ENCODE data around the gene CTDP1. TPM values are rescaled to one million over a fixed set of nuclear protein-coding genes. Genes with fewer than 3 reads are reported as not detected.
"Not testable (repeated sequence)": the region's sequence is repeated elsewhere in the genome, so short reads cannot be mapped to it uniquely, and the experiment has no call there.

CTDP1 gene
- total RNA-seq, 1 experiment from 2014 or later = 14.7 TPM

GRCh38 chr18:79731881-79732720 lies 52.5 kb downstream of the CTDP1 start:
- in situ Hi-C loops (cut with HindIII; ENCODE audit: low pct_unique_long_range_greater_than_20kb, low sequenced_read_pairs); DNase-seq (ENCODE audit: low read depth): not testable (repeated sequence)

GRCh38 chr18:79732721-79733025 lies 53.1 kb downstream of the CTDP1 start:
- DNase-seq (ENCODE audit: low read depth) = no peak

GRCh38 chr18:79733135-79733701 lies 53.6 kb downstream of the CTDP1 start:
- in situ Hi-C loops (cut with HindIII; ENCODE audit: low pct_unique_long_range_greater_than_20kb, low sequenced_read_pairs) = no loop called here
- no peak for DNase-seq (ENCODE audit: low read depth)

More at GRCh38 chr18:79732721-79733025, 53.1 kb downstream of the CTDP1 start:
- in situ Hi-C loops (cut with HindIII; ENCODE audit: low pct_unique_long_range_greater_than_20kb, low sequenced_read_pairs) = no loop called here

- in situ Hi-C loops (cut with HindIII; ENCODE audit: low pct_unique_long_range_greater_than_20kb, low sequenced_read_pairs) = no loop called here
- DNase-seq (ENCODE audit: low read depth) = no peak
These were observed 54.6 kb downstream of the CTDP1 start for GRCh38 chr18:79733986-79734770.

- in situ Hi-C loops (cut with HindIII; ENCODE audit: low pct_unique_long_range_greater_than_20kb, low sequenced_read_pairs) = no loop called here
These were observed 55.7 kb downstream of the CTDP1 start for GRCh38 chr18:79735071-79735980.

GRCh38 chr18:79736230-79736629 lies 56.6 kb downstream of the CTDP1 start:
- in situ Hi-C loops (cut with HindIII; ENCODE audit: low pct_unique_long_range_greater_than_20kb, low sequenced_read_pairs) = no loop called here
- no peak for DNase-seq (ENCODE audit: low read depth)

More at GRCh38 chr18:79735071-79735980, 55.7 kb downstream of the CTDP1 start:
- no peak for DNase-seq (ENCODE audit: low read depth)

GRCh38 chr18:79736846-79737245 lies 57.2 kb downstream of the CTDP1 start:
- in situ Hi-C loops (cut with HindIII; ENCODE audit: low pct_unique_long_range_greater_than_20kb, low sequenced_read_pairs) = no loop called here
- no peak for DNase-seq (ENCODE audit: low read depth)

- in situ Hi-C loops (cut with HindIII; ENCODE audit: low pct_unique_long_range_greater_than_20kb, low sequenced_read_pairs) = no loop called here
- DNase-seq (ENCODE audit: low read depth) = no peak
These were observed 57.8 kb downstream of the CTDP1 start for GRCh38 chr18:79737426-79737825.

- in situ Hi-C loops (cut with HindIII; ENCODE audit: low pct_unique_long_range_greater_than_20kb, low sequenced_read_pairs) = no loop called here
- no peak for DNase-seq (ENCODE audit: low read depth)
These were observed 58.4 kb downstream of the CTDP1 start for GRCh38 chr18:79738041-79738461.

DNA sequence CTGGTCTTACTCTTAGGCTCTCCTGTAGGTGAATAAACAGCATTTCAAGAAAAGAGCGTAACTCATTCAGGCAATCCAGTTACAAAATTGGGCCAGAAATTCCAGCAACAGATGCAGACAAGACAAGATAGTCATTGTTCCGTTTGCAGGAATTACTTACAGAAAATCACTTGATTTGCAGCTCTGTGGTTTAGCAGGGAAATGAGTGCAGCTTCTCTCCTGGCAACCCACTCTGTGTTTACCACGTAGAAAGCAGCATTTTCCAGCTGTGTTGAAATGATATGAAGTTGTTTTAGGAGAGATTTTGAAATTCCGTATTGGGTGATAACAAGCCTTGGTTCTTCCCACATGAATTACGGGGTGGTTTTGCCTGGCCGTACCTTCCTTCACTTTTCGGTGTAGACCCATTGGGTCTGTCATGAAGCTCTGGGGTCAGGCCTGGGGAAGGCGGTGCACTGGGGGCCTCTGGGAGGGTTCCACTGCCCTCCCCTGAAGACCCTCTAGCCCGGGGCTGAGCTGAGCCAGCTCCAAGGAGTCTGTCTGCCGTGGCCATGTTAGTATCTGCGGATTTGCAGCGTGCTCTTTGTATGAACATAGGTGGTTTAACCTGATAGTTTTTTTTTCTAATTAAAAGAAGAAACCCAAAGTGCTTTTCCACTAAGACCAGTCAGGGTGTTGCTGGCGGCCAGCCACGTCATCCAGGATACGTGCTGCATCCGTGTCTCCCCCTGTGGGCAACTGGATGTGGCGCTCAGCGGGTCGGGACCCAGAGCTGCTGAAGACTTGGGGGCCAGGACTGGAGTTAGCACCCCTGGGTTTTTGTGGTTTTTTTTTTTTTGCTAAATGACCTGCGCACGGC lies 59.2 kb downstream of the CTDP1 start:
- DNase-seq (ENCODE audit: low read depth) = no peak
- in situ Hi-C loops (cut with HindIII; ENCODE audit: low pct_unique_long_range_greater_than_20kb, low sequenced_read_pairs) = no loop called here

- no peak for DNase-seq (ENCODE audit: low read depth)
- in situ Hi-C loops (cut with HindIII; ENCODE audit: low pct_unique_long_range_greater_than_20kb, low sequenced_read_pairs) = no loop called here
These were observed 59.8 kb downstream of the CTDP1 start for GRCh38 chr18:79739440-79739778.

GRCh38 chr18:79740047-79740446 lies 60.4 kb downstream of the CTDP1 start:
- in situ Hi-C loops (cut with HindIII; ENCODE audit: low pct_unique_long_range_greater_than_20kb, low sequenced_read_pairs); DNase-seq (ENCODE audit: low read depth): not testable (repeated sequence)

GRCh38 chr18:79740521-79741361 lies 61.1 kb downstream of the CTDP1 start:
- in situ Hi-C loops (cut with HindIII; ENCODE audit: low pct_unique_long_range_greater_than_20kb, low sequenced_read_pairs) = no loop called here
- no peak for DNase-seq (ENCODE audit: low read depth)

- no peak for DNase-seq (ENCODE audit: low read depth)
- in situ Hi-C loops (cut with HindIII; ENCODE audit: low pct_unique_long_range_greater_than_20kb, low sequenced_read_pairs) = no loop called here
These were observed 61.7 kb downstream of the CTDP1 start for GRCh38 chr18:79741362-79741700.

GRCh38 chr18:79742076-79742475 lies 62.5 kb downstream of the CTDP1 start:
- in situ Hi-C loops (cut with HindIII; ENCODE audit: low pct_unique_long_range_greater_than_20kb, low sequenced_read_pairs) = no loop called here

GRCh38 chr18:79744625-79745024 lies 65.0 kb downstream of the CTDP1 start:
- no peak for DNase-seq (ENCODE audit: low read depth)
- in situ Hi-C loops (cut with HindIII; ENCODE audit: low pct_unique_long_range_greater_than_20kb, low sequenced_read_pairs) = no loop called here

More at GRCh38 chr18:79742076-79742475, 62.5 kb downstream of the CTDP1 start:
- DNase-seq (ENCODE audit: low read depth) = no peak

DNA sequence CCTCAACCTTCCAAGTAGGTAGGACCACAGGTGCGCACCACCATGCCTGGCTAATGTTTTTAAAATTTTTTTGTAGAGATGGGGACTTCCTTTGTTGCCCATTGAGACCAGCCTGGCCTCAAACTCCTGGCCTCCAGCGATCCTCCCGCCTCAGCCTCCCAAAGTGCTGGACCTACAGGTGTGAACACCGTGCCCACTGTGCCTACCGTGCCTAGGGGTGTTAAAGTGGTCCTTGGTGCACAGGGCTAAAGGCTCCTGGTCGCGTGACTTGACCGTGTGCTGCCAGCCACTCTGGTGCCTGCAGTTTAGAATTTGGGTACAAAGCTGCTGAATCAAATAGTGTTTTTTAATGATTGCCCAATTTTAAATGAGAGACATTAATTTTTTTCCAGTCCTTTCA lies 67.1 kb downstream of the CTDP1 start:
- no peak for DNase-seq (ENCODE audit: low read depth)
- in situ Hi-C loops (cut with HindIII; ENCODE audit: low pct_unique_long_range_greater_than_20kb, low sequenced_read_pairs) = no loop called here

Measured in Caki2 (cell line).